Bronchial epithelial cell (primary cell): ENCODE measurements around the gene ACR. TPM values are rescaled to one million over a fixed set of nuclear protein-coding genes. Genes with fewer than 3 reads are reported as not detected.

Experiments
- DNase-seq: peaks from one replicate; pipeline ENCODE4 v3.0.0-alpha.2; 2010; ENCODE audit warnings: low read depth
- FAIRE-seq: peaks from 2 replicates; lab custom pipeline; 2011; peaks lifted over from hg19 to GRCh38; lab: Jason Lieb, UNC
- H3K27me3 ChIP-seq: 2 replicates; pipeline ENCODE4 v1.5.1; 2011; ENCODE audit warnings: low read length; ENCODE audit not compliant: control insufficient read depth, insufficient read depth
- H3K36me3 ChIP-seq: 2 replicates; pipeline ENCODE4 v1.5.1; 2011; ENCODE audit warnings: low read length; ENCODE audit not compliant: control insufficient read depth, insufficient read depth
- H3K4me3 ChIP-seq: 2 replicates; pipeline ENCODE4 v1.5.1; 2011; ENCODE audit warnings: mild to moderate bottlenecking, low read depth, low read length, control low read depth
- CTCF ChIP-seq: IDR thresholded peaks from 2 replicates; pipeline ENCODE4 v1.5.1; 2011; ENCODE audit warnings: mild to moderate bottlenecking, moderate library complexity, low read length, control low read depth, inconsistent platforms; ENCODE audit not compliant: insufficient read depth, severe bottlenecking
- total RNA-seq: library from RNA; depleted of rRNA; stranded (reverse); fragments of >200 nt; gene quantifications from 2 replicates; pipeline ENCODE4 v1.2.1, GENCODE V29; 2014

ACR gene
- not detected in 2 replicates for total RNA-seq

GRCh38 chr22:50737728-50738648 lies at the start of gene ACR:
Gene ACR (plus strand): TSS chr22:50738204. CDS start chr22:50738236, 32 bp downstream.
- TF ChIP-seq CTCF = no peak
- Histone ChIP-seq H3K4me3 (no peak within 1 kb of the TSS), H3K27me3 (peaks cover 3% of the 10 kb centered on the region), H3K36me3 (no peaks in the 10 kb centered on the region)
- FAIRE-seq = no peak
- DNase-seq = no peak

- no peak for TF ChIP-seq CTCF
- Histone ChIP-seq H3K27me3 (no peaks in the 10 kb centered on the region), H3K4me3 (no peak overlapping the region), H3K36me3 (no peaks in the 10 kb centered on the region)
- DNase-seq (no peak), FAIRE-seq (no peak)
Observed at GRCh38 chr22:50688448-50688847, 49.6 kb upstream of the ACR start.

GRCh38 chr22:50691521-50691920 lies 46.5 kb upstream of the ACR start:
- DNase-seq (peak; percentile 30), FAIRE-seq (no peak)
- TF ChIP-seq CTCF = peak; percentile 50
- Histone ChIP-seq H3K4me3 (no peak overlapping the region), H3K27me3 (no peaks in the 10 kb centered on the region), H3K36me3 (no peaks in the 10 kb centered on the region)

DNA sequence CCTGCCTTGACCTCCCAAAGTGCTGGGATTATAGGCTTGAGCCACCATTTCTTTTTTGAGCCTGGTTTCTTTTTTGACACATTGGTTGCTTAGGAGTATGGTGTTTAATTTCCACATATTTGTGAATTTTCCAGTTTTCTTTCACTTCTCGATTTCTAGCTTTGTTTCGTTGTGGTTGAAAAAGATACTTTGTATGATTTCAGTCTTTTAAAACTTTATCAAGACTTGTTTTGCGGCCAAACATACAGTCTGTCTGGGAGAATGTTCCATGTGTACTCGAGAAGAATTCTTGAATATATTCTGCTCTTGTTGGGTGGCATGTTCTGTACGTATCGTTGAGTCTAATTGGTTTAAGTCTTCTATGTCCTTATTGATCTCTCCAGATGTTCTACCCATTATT lies 44.5 kb upstream of the ACR start:
- Histone ChIP-seq H3K4me3 (no peak overlapping the region), H3K36me3 (no peaks in the 10 kb centered on the region), H3K27me3 (no peaks in the 10 kb centered on the region)
- FAIRE-seq = no peak
- TF ChIP-seq CTCF = no peak
- no peak for DNase-seq

- no peak overlapping the region for H3K4me3 ChIP-seq
- peak; percentile 28 for DNase-seq
- H3K27me3 ChIP-seq = no peaks in the 10 kb centered on the region
- no peaks in the 10 kb centered on the region for H3K36me3 ChIP-seq
- FAIRE-seq = no peak
- TF ChIP-seq CTCF = no peak
Observed at GRCh38 chr22:50694099-50694605, 43.9 kb upstream of the ACR start.
